ENCODE measurements around the gene FRMD4A.

The FRMD4A gene

DNA sequence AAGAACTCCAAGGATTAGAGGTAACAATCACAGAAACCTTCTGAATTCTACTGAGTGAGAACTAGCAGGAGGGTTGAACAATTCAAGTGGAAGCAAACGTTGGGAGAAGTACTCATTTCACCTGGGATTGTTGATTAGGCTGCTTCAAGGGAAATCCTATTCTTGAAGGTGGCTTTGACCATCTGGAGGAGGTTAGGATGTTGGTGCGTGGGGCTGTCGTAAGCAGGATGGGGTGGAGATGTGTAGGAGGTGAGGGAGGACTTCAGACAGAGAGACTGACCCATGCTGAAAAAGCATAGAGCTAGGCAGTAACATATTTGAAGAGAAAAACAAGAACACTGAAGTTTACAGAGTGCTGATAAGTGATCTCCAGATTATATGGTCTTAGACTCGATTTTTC lies 147.9 kb downstream of the FRMD4A start:
- WGBS, 2 experiments, result 90 to 94% methylated on average over 3 to 4 of the region's 4 CpGs
- H3K27ac ChIP-seq (ENCODE audit: insufficient read depth, low read depth, low read length, poor library complexity, severe bottlenecking), result no peak overlapping the region
- peaks cover 6% of the 10 kb centered on the region for H3K4me1 ChIP-seq (ENCODE audit: control insufficient read depth, insufficient read depth, low read length)
- H3K36me3 ChIP-seq (ENCODE audit: control insufficient read depth, insufficient read depth, low read length), result no peaks in the 10 kb centered on the region
- no peak overlapping the region for H3K4me3 ChIP-seq (ENCODE audit: insufficient read depth, low read depth, low read length)
- no peaks in the 10 kb centered on the region for H3K9me3 ChIP-seq (ENCODE audit: control insufficient read depth, low read length)
- H3K27me3 ChIP-seq (ENCODE audit: control insufficient read depth, insufficient read depth, low read length, poor library complexity, severe bottlenecking), result no peaks in the 10 kb centered on the region

DNA sequence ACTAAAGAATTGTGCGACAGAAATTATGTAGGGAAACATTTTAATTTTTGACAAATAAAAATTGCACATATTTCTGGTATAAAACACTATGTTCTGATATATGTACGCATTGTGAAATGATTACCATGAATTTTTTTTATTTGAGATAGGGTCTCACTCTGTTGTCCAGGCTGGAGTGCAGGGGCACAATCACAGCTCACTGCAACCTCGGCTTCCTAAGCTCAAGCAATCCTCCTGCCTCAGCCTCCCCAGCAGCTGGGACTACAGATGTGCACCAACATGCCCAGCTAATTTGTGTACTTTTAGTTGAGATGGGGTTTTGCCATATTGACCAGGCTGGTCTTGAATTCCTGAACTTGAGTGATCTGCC lies 149.2 kb downstream of the FRMD4A start:
- Histone ChIP-seq H3K4me3 (ENCODE audit: insufficient read depth, low read depth, low read length) (no peak overlapping the region), H3K4me1 (ENCODE audit: control insufficient read depth, insufficient read depth, low read length) (peaks cover 6% of the 10 kb centered on the region), H3K36me3 (ENCODE audit: control insufficient read depth, insufficient read depth, low read length) (no peaks in the 10 kb centered on the region), H3K27me3 (ENCODE audit: control insufficient read depth, insufficient read depth, low read length, poor library complexity, severe bottlenecking) (no peaks in the 10 kb centered on the region), H3K9me3 (ENCODE audit: control insufficient read depth, low read length) (no peaks in the 10 kb centered on the region), H3K27ac (ENCODE audit: insufficient read depth, low read depth, low read length, poor library complexity, severe bottlenecking) (no peak overlapping the region)
- 94 to 98% methylated on average over 2 to 3 of the region's 3 CpGs for WGBS, 2 experiments

DNA sequence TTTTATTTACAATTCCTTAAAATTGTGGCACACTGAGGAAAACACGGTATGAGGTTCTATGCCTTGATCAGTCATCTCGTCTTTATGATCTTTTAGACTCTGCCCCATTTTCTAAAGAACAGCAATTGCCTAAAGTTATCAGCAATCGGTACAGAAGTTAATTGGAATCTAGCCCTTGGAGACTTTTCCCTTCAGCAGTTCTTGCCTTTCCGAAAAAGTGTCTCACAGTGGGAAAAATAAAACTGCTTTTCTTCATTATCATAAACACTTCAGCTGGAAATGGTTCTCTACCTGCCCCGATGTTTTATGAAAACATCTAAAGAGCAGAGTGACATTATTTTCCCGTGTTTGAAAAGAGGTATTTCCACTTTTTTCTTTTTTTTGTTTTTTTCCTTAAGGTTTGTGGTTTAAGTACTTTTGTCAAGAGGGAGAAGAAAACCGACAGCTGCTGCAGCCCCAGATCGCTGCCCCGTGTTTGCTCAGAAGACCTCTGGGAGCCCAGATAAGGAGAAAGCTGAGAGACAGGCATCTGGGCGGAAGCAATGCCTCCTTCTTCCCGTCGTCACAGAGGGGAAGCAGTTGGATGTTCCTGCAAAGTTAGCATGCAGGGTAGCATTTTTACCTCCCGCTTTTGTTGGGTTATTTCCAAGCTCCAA lies 149.7 kb downstream of the FRMD4A start:
- Histone ChIP-seq H3K27ac (ENCODE audit: insufficient read depth, low read depth, low read length, poor library complexity, severe bottlenecking) (no peak overlapping the region), H3K36me3 (ENCODE audit: control insufficient read depth, insufficient read depth, low read length) (no peaks in the 10 kb centered on the region), H3K27me3 (ENCODE audit: control insufficient read depth, insufficient read depth, low read length, poor library complexity, severe bottlenecking) (no peaks in the 10 kb centered on the region), H3K9me3 (ENCODE audit: control insufficient read depth, low read length) (no peaks in the 10 kb centered on the region), H3K4me1 (ENCODE audit: control insufficient read depth, insufficient read depth, low read length) (peaks cover 6% of the 10 kb centered on the region), H3K4me3 (ENCODE audit: insufficient read depth, low read depth, low read length) (no peak overlapping the region)
- 82 to 83% methylated on average over 12 of the region's 13 CpGs for WGBS, 2 experiments

DNA sequence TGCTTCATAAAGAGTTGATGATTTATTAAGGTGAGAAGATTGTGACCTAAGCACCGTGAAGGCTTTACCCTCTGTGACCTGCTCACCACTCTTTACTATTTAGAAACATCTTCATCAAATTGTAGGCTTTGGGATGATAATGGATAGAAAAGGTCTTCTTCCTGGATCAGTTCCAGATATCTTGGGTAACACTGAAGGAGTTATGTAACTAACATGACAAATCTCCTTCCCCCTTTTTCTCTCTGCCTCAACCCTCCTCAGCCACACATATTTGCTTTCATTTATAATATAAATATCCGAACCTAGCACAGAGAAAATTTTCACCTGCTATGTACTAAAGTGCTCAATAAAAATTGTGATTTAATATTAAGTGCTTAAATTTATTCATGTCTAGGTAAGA lies 151.5 kb downstream of the FRMD4A start:
- Histone ChIP-seq H3K36me3 (ENCODE audit: control insufficient read depth, insufficient read depth, low read length) (no peaks in the 10 kb centered on the region), H3K4me1 (ENCODE audit: control insufficient read depth, insufficient read depth, low read length) (no peaks in the 10 kb centered on the region), H3K4me3 (ENCODE audit: insufficient read depth, low read depth, low read length) (no peak overlapping the region), H3K9me3 (ENCODE audit: control insufficient read depth, low read length) (no peaks in the 10 kb centered on the region), H3K27ac (ENCODE audit: insufficient read depth, low read depth, low read length, poor library complexity, severe bottlenecking) (no peak overlapping the region), H3K27me3 (ENCODE audit: control insufficient read depth, insufficient read depth, low read length, poor library complexity, severe bottlenecking) (peaks cover 4% of the 10 kb centered on the region)
- WGBS, 2 experiments, result no CpG with 5 or more reads among the region's 2 CpGs

DNA sequence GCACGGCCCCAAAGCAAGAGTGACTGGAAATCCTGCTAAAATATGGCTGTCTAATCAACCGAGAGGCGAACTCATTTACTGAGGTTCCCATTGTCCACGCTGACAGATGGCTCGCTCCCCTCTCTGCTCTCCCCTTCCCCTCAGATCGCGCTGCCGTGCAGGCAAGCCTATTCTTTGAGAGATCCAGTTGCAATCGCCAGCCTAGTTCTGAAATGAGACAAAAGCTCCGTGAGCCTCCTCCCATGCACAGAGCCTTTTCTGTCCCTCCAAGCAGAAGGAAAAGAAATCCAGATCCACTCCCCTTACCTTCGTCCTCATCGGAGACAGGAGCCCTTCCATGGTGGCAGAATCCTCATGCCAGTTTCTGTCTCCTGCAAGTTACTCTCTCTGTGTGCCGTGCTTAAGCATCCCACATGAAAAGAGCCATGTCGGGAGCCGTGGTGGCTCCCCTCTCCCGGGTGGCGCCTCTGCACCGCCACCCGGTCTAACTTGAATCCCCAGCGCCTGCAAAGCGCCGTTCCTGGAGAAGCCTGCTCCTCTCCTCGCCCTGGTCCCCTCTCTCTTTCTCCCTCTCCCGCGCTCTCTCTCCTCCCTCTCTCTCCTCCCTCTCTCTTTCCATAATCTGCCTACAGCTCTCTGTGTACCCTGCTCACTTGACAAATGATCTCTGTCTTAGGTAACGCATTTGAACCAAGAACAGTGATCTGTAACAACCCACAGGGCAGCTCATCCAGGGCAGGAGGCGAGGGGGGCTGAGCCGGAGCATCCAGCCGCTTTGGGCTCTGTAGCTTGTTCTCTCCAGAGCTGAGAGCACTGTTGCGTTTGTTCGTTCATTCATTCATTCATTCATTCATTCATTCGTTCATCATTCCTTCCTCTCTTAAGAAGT lies 156.8 kb downstream of the FRMD4A start:
- Histone ChIP-seq H3K36me3 (ENCODE audit: control insufficient read depth, insufficient read depth, low read length) (no peaks in the 10 kb centered on the region), H3K4me3 (ENCODE audit: insufficient read depth, low read depth, low read length) (peak overlapping the region; percentile 38), H3K27ac (ENCODE audit: insufficient read depth, low read depth, low read length, poor library complexity, severe bottlenecking) (peak overlapping the region; percentile 46), H3K9me3 (ENCODE audit: control insufficient read depth, low read length) (no peaks in the 10 kb centered on the region), H3K27me3 (ENCODE audit: control insufficient read depth, insufficient read depth, low read length, poor library complexity, severe bottlenecking) (peaks cover 7% of the 10 kb centered on the region), H3K4me1 (ENCODE audit: control insufficient read depth, insufficient read depth, low read length) (peaks cover 8% of the 10 kb centered on the region)
- WGBS, 2 experiments, result 6% methylated on average over 32 of the region's 32 CpGs

DNA sequence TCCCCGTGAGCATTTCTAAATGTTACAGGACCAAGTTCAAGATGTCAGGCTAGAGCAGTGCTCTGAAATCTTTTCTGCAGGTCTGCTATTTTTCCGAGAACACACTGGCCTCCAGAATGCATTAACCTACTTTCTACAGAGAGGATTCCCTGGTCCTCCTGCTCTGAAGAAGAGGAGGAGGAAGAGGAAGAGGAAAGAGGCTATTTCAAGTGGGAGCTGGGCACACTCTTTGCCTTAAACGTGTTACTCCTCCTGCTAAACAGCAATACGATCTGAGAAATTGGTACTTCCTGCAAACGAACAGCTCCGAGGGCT lies 157.4 kb downstream of the FRMD4A start:
- WGBS, 2 experiments, result 22 to 23% methylated on average over 6 of the region's 6 CpGs
- H3K4me1 ChIP-seq (ENCODE audit: control insufficient read depth, insufficient read depth, low read length), result peaks cover 8% of the 10 kb centered on the region
- H3K27ac ChIP-seq (ENCODE audit: insufficient read depth, low read depth, low read length, poor library complexity, severe bottlenecking), result no peak overlapping the region
- no peaks in the 10 kb centered on the region for H3K36me3 ChIP-seq (ENCODE audit: control insufficient read depth, insufficient read depth, low read length)
- no peaks in the 10 kb centered on the region for H3K9me3 ChIP-seq (ENCODE audit: control insufficient read depth, low read length)
- peak overlapping the region; percentile 38 for H3K4me3 ChIP-seq (ENCODE audit: insufficient read depth, low read depth, low read length)
- peaks cover 7% of the 10 kb centered on the region for H3K27me3 ChIP-seq (ENCODE audit: control insufficient read depth, insufficient read depth, low read length, poor library complexity, severe bottlenecking)

DNA sequence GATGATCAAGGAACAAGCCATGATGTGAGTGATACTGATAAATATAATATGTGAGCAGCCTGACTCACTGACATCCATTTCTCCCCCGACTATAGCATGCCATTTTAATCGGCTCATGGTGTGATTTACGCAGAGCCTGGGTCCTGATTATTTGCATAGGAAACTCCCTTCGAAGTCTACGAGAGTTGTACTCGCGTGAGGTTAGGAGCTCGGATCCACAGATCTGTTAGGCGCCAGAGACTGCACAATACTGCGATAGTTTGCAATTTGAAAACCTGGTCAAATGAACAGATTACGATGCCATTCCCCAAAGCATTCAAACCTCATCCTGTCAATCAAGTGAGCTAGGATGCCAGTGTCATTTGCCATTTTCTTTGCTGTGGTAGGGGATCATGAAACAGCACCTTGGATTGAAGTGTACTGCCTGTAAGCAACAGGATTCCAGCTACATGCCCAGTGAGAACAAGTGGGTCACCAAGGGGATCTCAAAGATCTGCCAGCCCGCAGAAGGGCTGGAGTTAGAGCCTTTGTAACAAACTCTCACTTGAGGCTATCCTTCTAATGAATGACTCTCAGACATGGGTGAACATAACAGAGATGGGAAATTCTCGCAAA lies 158.3 kb downstream of the FRMD4A start:
- Histone ChIP-seq H3K4me3 (ENCODE audit: insufficient read depth, low read depth, low read length) (no peak overlapping the region), H3K9me3 (ENCODE audit: control insufficient read depth, low read length) (no peaks in the 10 kb centered on the region), H3K27ac (ENCODE audit: insufficient read depth, low read depth, low read length, poor library complexity, severe bottlenecking) (no peak overlapping the region), H3K4me1 (ENCODE audit: control insufficient read depth, insufficient read depth, low read length) (peaks cover 8% of the 10 kb centered on the region), H3K27me3 (ENCODE audit: control insufficient read depth, insufficient read depth, low read length, poor library complexity, severe bottlenecking) (peaks cover 7% of the 10 kb centered on the region), H3K36me3 (ENCODE audit: control insufficient read depth, insufficient read depth, low read length) (no peaks in the 10 kb centered on the region)
- 88 to 91% methylated on average over 13 of the region's 13 CpGs for WGBS, 2 experiments

DNA sequence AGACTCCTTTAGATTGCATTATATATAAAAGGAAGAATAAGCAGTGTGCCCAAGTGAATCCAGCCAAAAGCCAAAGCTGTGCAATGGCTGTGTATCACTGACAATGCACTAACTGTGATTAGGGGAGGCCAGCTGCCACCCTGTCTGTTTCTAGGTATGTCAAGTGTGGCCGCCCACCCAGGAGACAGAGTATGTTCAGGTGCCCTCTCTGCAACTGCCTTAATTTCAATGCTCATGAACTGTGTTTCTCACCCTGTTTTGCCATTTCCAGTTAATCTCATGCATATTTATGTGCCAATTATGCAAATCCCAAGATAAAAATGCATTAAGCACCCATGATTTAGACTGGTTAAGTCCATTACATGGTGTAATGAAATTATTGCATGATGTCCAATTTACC lies 159.4 kb downstream of the FRMD4A start:
- 89 to 94% methylated on average over 1 of the region's 1 CpG for WGBS, 2 experiments
- H3K4me3 ChIP-seq (ENCODE audit: insufficient read depth, low read depth, low read length), result no peak overlapping the region
- peaks cover 7% of the 10 kb centered on the region for H3K27me3 ChIP-seq (ENCODE audit: control insufficient read depth, insufficient read depth, low read length, poor library complexity, severe bottlenecking)
- H3K36me3 ChIP-seq (ENCODE audit: control insufficient read depth, insufficient read depth, low read length), result no peaks in the 10 kb centered on the region
- peaks cover 8% of the 10 kb centered on the region for H3K4me1 ChIP-seq (ENCODE audit: control insufficient read depth, insufficient read depth, low read length)
- H3K9me3 ChIP-seq (ENCODE audit: control insufficient read depth, low read length), result no peaks in the 10 kb centered on the region
- H3K27ac ChIP-seq (ENCODE audit: insufficient read depth, low read depth, low read length, poor library complexity, severe bottlenecking), result no peak overlapping the region

DNA sequence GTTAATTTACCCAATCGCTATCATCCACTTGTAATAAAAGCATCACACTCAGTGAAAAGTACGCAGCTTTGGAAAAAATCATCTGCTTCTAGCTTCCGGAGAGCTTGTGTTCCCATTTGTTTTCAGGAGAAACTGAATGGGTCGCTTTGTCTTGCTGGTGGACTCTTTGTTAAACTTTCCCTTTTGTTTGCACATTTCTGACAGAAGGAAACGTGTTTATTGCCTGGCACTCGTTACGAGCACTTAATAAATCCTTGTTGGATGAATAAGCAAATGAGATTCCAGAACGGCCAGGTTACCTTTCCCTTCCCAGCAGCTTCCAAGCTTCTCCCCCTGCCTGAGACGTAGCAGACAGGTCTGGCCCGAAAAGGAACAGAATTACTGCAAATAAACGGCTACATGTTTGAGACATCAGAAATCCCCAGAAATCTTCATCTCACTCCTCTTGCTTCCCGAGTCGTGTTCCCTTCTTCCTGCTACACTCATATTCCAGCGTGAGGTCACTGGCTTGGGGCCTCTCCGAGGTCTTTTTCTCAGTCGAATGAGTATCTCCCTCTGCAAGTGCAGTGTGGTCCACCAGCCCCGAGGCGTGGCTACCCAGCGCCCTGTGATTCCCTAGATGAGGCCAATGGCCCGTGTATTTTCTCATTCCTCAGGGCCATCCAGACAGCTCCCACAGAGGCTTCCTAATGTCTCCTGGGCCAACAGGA lies 167.2 kb downstream of the FRMD4A start:
- no peaks in the 10 kb centered on the region for H3K4me1 ChIP-seq (ENCODE audit: control insufficient read depth, insufficient read depth, low read length)
- H3K36me3 ChIP-seq (ENCODE audit: control insufficient read depth, insufficient read depth, low read length), result no peaks in the 10 kb centered on the region
- no peaks in the 10 kb centered on the region for H3K9me3 ChIP-seq (ENCODE audit: control insufficient read depth, low read length)
- WGBS, 2 experiments, result 79 to 81% methylated on average over 20 of the region's 20 CpGs
- no peak overlapping the region for H3K27ac ChIP-seq (ENCODE audit: insufficient read depth, low read depth, low read length, poor library complexity, severe bottlenecking)
- no peaks in the 10 kb centered on the region for H3K27me3 ChIP-seq (ENCODE audit: control insufficient read depth, insufficient read depth, low read length, poor library complexity, severe bottlenecking)
- no peak overlapping the region for H3K4me3 ChIP-seq (ENCODE audit: insufficient read depth, low read depth, low read length)
